HG02970 (cell line): ENCODE measurements around the gene ANKRD49.

Source experiments
- ATAC-seq: cut with Tn5 transposase; IDR thresholded peaks from one replicate; pipeline ENCODE4 v1.9.1; 2021; ENCODE audit warnings: mild to moderate bottlenecking, moderate library complexity, moderate number of reproducible peaks; ENCODE audit not compliant: unreplicated experiment, low FRiP score

ANKRD49 gene

GRCh38 chr11:94539420-94539819 is 45.6 kb downstream of the ANKRD49 start:
- ATAC-seq = no peak

GRCh38 chr11:94543695-94544645 is 50.2 kb downstream of the ANKRD49 start, which contains the start of gene FUT4:
TSS of gene FUT4 (plus strand) at chr11:94543921. CDS start at chr11:94544134, 213 bp downstream.
- ATAC-seq = peak; percentile 84

GRCh38 chr11:94544646-94545263 is 51.0 kb downstream of the ANKRD49 start:
- peak; percentile 0 for ATAC-seq

- ATAC-seq = no peak
Measured at GRCh38 chr11:94545264-94546161, 51.7 kb downstream of the ANKRD49 start.

- ATAC-seq = no peak
Measured at GRCh38 chr11:94546162-94546470, 52.3 kb downstream of the ANKRD49 start.

- ATAC-seq = no peak
Measured at GRCh38 chr11:94546886-94547285, 53.1 kb downstream of the ANKRD49 start.

- no peak for ATAC-seq
Measured at GRCh38 chr11:94549146-94549545, 55.4 kb downstream of the ANKRD49 start.
